Heart right ventricle (tissue), 16 donors: ENCODE results near the gene NUP35. TPM values are rescaled to one million over a fixed set of nuclear protein-coding genes. Genes with fewer than 3 reads are reported as not detected.

ENCODE experiments used
- ATAC-seq, 8 donors: fragments of 200-7000 bp; cut with Tn5 transposase; one replicate each; pipeline ENCODE4 v1.9.1; 2020; ENCODE audit warnings: mild to moderate bottlenecking in 8 of 8, moderate library complexity in 8 of 8, moderate number of reproducible peaks in 1 of 8
- DNase-seq, 2 donors: peaks; one replicate each; pipeline ENCODE4 v3.0.0-alpha.2; 2020
- H3K27ac ChIP-seq, 10 donors: fragments of 200-600 bp; sonication (generic) in 2 of 10; one replicate each; pipeline versions ENCODE4 v1.5.0 to v1.8.0; 2020 to 2022; ENCODE audit warnings: mild to moderate bottlenecking in 3 of 10
- H3K27me3 ChIP-seq, 7 donors: fragments of 200-600 bp; one replicate each; pipeline ENCODE4 v1.8.0; 2021 to 2022; ENCODE audit warnings: mild to moderate bottlenecking in 2 of 7
- H3K36me3 ChIP-seq, 9 donors: fragments of 200-600 bp; sonication (generic) in 1 of 9; one replicate each; pipeline versions ENCODE4 v1.5.0 to v1.8.0; 2020 to 2022; ENCODE audit warnings: mild to moderate bottlenecking in 2 of 9
- H3K4me1 ChIP-seq, 9 donors: fragments of 200-600 bp; sonication (generic) in 1 of 9; one replicate each; pipeline versions ENCODE4 v1.5.0 to v1.8.0; 2020 to 2022; ENCODE audit warnings: mild to moderate bottlenecking in 4 of 9
- H3K4me3 ChIP-seq, 10 donors: fragments of 200-600 bp; sonication (generic) in 2 of 10; one replicate each; pipeline versions ENCODE4 v1.5.0 to v1.8.0; 2020 to 2022; ENCODE audit warnings: mild to moderate bottlenecking in 7 of 10, moderate library complexity in 2 of 10
- H3K9me3 ChIP-seq, 11 donors: fragments of 200-600 bp in 10 of 11; sonication (generic) in 2 of 11; one replicate each; pipeline versions ENCODE4 v1.5.0 to v1.8.0; 2013 to 2022; ENCODE audit warnings: mild to moderate bottlenecking in 2 of 11, control low read depth in 1 of 11, moderate library complexity in 1 of 11
- WGBS, 2 donors: extraction: QIAGEN DNeasy Blood & Tissue Kit; methylation state at CpG; one replicate each; pipeline ENCODE4 v1.1.7; 2013; ENCODE audit warnings: inconsistent platforms in 1 of 2; 5-methylcytosine and 5-hydroxymethylcytosine counted together
- intact Hi-C, 10 donors: fragments of 100-400 bp; cut with DNase I; formaldehyde crosslinking; loops; one replicate each; pipeline versions ENCODE4 v1.11.1 to v1.14.2; 2022
- polyA plus RNA-seq, 2 donors: library from polyadenylated mRNA; stranded (reverse); fragments of 200-250 nt; gene quantifications; one replicate each; pipeline ENCODE4 v1.2.3, GENCODE V29; 2013
- total RNA-seq, 10 donors: library from RNA; stranded (reverse); fragmentation: NEBNext Ultra II Directional in 3 of 10; extraction: Animal tissue kit (Norgen Biotek cat#: 25700) in 3 of 10; gene quantifications; one replicate each; pipeline versions ENCODE4 v1.2.1 to v1.2.4, GENCODE V29; 2021 to 2023
- TF ChIP-seq, protein P1 (sequence below), 9 donors: fragments of 200-600 bp; sonication (generic) in 2 of 9; IDR thresholded peaks; one replicate each; pipeline versions ENCODE4 v1.5.0 to v1.8.0; 2021 to 2022; ENCODE audit warnings: antibody characterized with exemption in 9 of 9, mild to moderate bottlenecking in 5 of 9, moderate library complexity in 1 of 9
- donor health status: Arrhythmogenic right ventricular cardiomyopathy.
- donor health status: ischemic (EF 13 %, LVEDD 7.1; RV severe dilation, severe dysfunction).
- donor health status: healthy with polysubstance abuse.
- donor health status: DM: no; HTN: yes; CAD: no.
- donor health status: DM: no; HTN: no; CAD: no.
- donor health status: ischemic (EF 25% LVEDD 6.9; RV normal size, moderate dysfunction).
- donor health status: ischemic (EF 25% LVEDD 5.7; RV mildly dilated, moderate dysfunction).
- donor health status: healthy.
- donor health status: DM: yes; HTN: yes; CAD: no.
- donor health status: Ischemic cardiomyopathy.
- donor health status: ischemic (EF 35%, LVEDD 5.7; RV mildly dilated, moderate dysfunction).
- donor health status: nonischemic (EF 11% LVEDD 7.7; RV severe dilation, severe dysfunction).
- donor health status: DM: yes; HTN: yes; CAD: no.
- donor health status: PGD.
- donor health status: ischemic (EF 29% LVEDD 5.4; RV normal size, mild dysfunction).
- donor health status: nonischemic (EF 23%, LVEDD 6.1; RV moderate dilation, normal function).

Gene NUP35
- total and polyA plus RNA-seq, 12 donors: 4.4 to 11.0 (median 8.3) TPM

DNA sequence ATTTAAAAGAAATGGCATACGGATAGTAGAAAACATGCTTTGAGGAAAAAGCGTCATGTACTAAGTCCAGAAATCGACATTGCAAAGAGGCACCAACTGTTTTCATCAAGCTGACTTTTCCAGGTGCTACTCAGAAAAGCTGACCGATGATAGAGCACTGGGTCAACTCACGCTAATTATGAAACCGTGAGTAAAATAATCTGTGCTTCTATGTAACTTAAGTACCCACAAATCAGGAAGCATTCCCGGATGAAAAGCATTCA lies 353 bp upstream of the NUP35 start:
- H3K27ac ChIP-seq: peak overlapping the region; percentile 7 to 88 (median 80)
- H3K9me3 ChIP-seq: no peaks in the 10 kb centered on the region
- TF ChIP-seq, protein P1, sequence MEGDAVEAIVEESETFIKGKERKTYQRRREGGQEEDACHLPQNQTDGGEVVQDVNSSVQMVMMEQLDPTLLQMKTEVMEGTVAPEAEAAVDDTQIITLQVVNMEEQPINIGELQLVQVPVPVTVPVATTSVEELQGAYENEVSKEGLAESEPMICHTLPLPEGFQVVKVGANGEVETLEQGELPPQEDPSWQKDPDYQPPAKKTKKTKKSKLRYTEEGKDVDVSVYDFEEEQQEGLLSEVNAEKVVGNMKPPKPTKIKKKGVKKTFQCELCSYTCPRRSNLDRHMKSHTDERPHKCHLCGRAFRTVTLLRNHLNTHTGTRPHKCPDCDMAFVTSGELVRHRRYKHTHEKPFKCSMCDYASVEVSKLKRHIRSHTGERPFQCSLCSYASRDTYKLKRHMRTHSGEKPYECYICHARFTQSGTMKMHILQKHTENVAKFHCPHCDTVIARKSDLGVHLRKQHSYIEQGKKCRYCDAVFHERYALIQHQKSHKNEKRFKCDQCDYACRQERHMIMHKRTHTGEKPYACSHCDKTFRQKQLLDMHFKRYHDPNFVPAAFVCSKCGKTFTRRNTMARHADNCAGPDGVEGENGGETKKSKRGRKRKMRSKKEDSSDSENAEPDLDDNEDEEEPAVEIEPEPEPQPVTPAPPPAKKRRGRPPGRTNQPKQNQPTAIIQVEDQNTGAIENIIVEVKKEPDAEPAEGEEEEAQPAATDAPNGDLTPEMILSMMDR (IDR thresholded peaks at IDR 0.05): no peak
- peak in 4 of 8 donors; percentile 51 to 68 (median 57) for ATAC-seq
- intact Hi-C loops: loop anchor here in 2 of 10 donors (1.0 to 5.0 kb wide), 3 partner anchors 45 to 85 kb away; partner anchors contain the start of gene DUSP19 (in 1 of the 2)
- no peak for DNase-seq
- H3K4me1 ChIP-seq: peaks cover 0 to 23% (median 14%) of the 10 kb centered on the region in 9 donors
- no peaks in the 10 kb centered on the region for H3K27me3 ChIP-seq
- H3K36me3 ChIP-seq: peaks cover 0 to 8% (median 0%) of the 10 kb centered on the region in 9 donors
- 1% methylated on average over 7 of the region's 7 CpGs for WGBS, 2 donors
- H3K4me3 ChIP-seq: peak overlapping the region; percentile 52 to 96 (median 80)

DNA sequence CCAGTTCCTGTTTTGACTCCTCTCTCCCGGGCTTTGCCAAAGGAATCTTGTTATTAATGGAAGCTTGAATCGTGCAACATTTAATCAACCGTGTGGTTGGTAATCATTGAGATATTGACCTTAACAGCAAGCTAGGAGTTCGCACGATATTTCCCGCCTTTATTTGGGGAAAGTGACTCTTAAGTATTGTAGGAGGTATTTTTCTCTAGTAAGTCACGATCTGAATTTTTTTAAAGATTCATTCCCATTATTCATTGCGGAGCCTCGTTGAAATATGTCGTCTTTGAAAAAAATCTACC lies 663 bp downstream of the NUP35 start:
- WGBS, 2 donors: 1% methylated on average over 10 of the region's 10 CpGs
- no peaks in the 10 kb centered on the region for H3K27me3 ChIP-seq
- intact Hi-C loops: loop anchor here in 2 of 10 donors (1.0 to 5.0 kb wide), 2 partner anchors 48 to 86 kb away; partner anchors contain the start of gene DUSP19 (in 1 of the 2)
- peaks cover 0 to 18% (median 0%) of the 10 kb centered on the region in 9 donors for H3K36me3 ChIP-seq
- H3K9me3 ChIP-seq: no peaks in the 10 kb centered on the region
- H3K4me3 ChIP-seq: peak overlapping the region; percentile 52 to 96 (median 80)
- DNase-seq (no peak), ATAC-seq (no peak)
- H3K27ac ChIP-seq: peak overlapping the region in 9 of 10 donors; percentile 61 to 88 (median 83)
- TF ChIP-seq, protein P1 (IDR thresholded peaks at IDR 0.05): no peak
- peaks cover 0 to 23% (median 14%) of the 10 kb centered on the region in 9 donors for H3K4me1 ChIP-seq

DNA sequence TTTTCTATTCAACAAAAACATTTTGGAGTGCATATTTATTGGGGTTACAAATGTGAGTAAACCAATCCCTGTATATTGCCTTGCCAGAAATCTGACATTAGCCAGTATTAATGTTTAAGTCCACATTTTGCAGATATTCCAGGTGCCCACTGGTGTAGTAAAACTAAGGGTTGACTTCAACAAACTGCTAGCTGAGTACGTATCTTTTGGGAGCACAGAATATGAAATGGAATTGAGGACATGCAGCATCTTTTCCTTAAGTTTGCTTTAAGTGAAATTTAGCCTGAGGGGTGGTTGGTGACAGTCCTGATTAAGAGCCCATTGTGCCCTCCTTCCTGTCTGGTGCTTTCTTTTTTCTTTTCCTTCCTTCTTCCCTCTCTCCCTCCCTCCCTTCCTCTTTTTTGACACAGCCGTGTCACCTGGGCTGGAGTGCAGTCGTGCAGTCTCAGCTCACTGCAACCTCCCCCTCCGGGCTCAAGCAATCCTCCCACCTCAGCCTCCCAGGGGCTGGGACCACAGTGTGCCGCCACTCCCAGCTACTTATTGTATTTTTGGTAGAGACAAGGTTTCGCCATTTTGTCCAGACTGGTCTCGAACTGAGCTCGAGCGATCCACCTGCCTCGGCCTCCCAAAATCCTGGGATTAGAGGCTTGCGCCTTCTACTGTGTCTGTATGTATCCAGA lies 1.6 kb downstream of the NUP35 start:
- no peaks in the 10 kb centered on the region for H3K27me3 ChIP-seq
- peaks cover 0 to 27% (median under 1%) of the 10 kb centered on the region in 9 donors for H3K36me3 ChIP-seq
- intact Hi-C loops: no loop called here
- peaks cover 0 to 23% (median 14%) of the 10 kb centered on the region in 9 donors for H3K4me1 ChIP-seq
- no peak for ATAC-seq
- DNase-seq: no peak
- TF ChIP-seq, protein P1 (IDR thresholded peaks at IDR 0.05): no peak
- H3K9me3 ChIP-seq: no peaks in the 10 kb centered on the region
- 82 to 84% methylated on average over 11 of the region's 11 CpGs for WGBS, 2 donors
- H3K4me3 ChIP-seq: peak overlapping the region in 5 of 10 donors; percentile 63 to 96 (median 81)
- H3K27ac ChIP-seq: no peak overlapping the region

DNA sequence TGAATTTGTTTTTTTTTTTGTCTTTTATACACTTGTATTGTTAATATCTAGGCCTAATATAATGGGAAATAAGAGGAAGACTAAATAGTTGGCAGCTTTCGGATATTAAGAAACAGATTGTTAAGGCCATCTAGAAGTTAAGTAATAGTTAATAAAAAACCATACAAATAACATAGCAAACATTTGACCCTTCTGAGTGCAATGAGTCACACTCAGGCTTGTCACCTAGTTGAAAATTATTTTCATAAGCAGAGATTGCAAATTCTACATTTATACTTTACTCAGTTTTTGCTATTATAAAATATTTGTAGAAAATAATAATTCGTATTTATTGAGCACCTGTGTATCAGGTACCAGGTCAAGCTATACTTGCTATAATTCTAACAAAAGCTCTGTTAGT lies 2.4 kb downstream of the NUP35 start:
- Histone ChIP-seq H3K9me3 (no peaks in the 10 kb centered on the region), H3K27me3 (no peaks in the 10 kb centered on the region), H3K4me1 (peaks cover 0 to 23% (median 14%) of the 10 kb centered on the region in 9 donors), H3K4me3 (no peak overlapping the region), H3K27ac (no peak overlapping the region), H3K36me3 (peaks cover 0 to 34% (median 9%) of the 10 kb centered on the region in 9 donors)
- WGBS, 2 donors: 95 to 96% methylated on average over 2 of the region's 2 CpGs
- TF ChIP-seq, protein P1 (IDR thresholded peaks at IDR 0.05): no peak
- ATAC-seq: no peak
- intact Hi-C loops: no loop called here
- DNase-seq: no peak
